Astrocyte (in vitro differentiated cells and primary cell): ENCODE measurements around the gene LRRC61.

Source experiments
- EZH2 ChIP-seq: IDR thresholded peaks from 2 replicates; pipeline ENCODE4 v1.6.1; 2012; ENCODE audit warnings: mild to moderate bottlenecking, low read length, inconsistent platforms; ENCODE audit not compliant: insufficient read depth
- TF ChIP-seq, protein P1 (sequence below): IDR thresholded peaks from 2 replicates; pipeline ENCODE4 v1.5.1; 2011; ENCODE audit warnings: low read depth, mild to moderate bottlenecking, inconsistent platforms, low read length, moderate library complexity; ENCODE audit not compliant: insufficient read depth

GRCh38 chr7:150378115-150378852 lies 55.1 kb downstream of the LRRC61 start:
- TF ChIP-seq, protein P1, sequence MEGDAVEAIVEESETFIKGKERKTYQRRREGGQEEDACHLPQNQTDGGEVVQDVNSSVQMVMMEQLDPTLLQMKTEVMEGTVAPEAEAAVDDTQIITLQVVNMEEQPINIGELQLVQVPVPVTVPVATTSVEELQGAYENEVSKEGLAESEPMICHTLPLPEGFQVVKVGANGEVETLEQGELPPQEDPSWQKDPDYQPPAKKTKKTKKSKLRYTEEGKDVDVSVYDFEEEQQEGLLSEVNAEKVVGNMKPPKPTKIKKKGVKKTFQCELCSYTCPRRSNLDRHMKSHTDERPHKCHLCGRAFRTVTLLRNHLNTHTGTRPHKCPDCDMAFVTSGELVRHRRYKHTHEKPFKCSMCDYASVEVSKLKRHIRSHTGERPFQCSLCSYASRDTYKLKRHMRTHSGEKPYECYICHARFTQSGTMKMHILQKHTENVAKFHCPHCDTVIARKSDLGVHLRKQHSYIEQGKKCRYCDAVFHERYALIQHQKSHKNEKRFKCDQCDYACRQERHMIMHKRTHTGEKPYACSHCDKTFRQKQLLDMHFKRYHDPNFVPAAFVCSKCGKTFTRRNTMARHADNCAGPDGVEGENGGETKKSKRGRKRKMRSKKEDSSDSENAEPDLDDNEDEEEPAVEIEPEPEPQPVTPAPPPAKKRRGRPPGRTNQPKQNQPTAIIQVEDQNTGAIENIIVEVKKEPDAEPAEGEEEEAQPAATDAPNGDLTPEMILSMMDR, result no peak
- TF ChIP-seq EZH2, result no peak
